ENCODE measurements around the gene RASD2.

- TF ChIP-seq RAD21 (IDR thresholded peaks at IDR 0.05; ENCODE audit: low read depth): no peak
- no peak for TF ChIP-seq JUND (IDR thresholded peaks at IDR 0.05)
Observed at GRCh38 chr22:35539910-35540594, 579 bp upstream of the RASD2 start.

All from HCT116 (cell line).